Fibroblast of skin of left quadriceps (primary cell): ENCODE data around the gene GRIN2C.
"Not testable (repeated sequence)": the region's sequence is repeated elsewhere in the genome, so short reads cannot be mapped to it uniquely, and the experiment has no call there.

ENCODE experiments used
- DNase-seq, 2 experiments: peaks; one replicate each; pipeline ENCODE4 v3.0.0-alpha.2; 2013; ENCODE audit warnings: low read depth in 2 of 2

Gene GRIN2C

GRCh38 chr17:74859459-74860228 is at the start of gene GRIN2C:
TSS of gene GRIN2C (minus strand) at chr17:74859885. CDS start at chr17:74855092, 4,793 bp downstream.
- DNase-seq: no peak

- not testable (repeated sequence) for DNase-seq
These were observed 49.4 kb upstream of the GRIN2C start for GRCh38 chr17:74909097-74909496.

GRCh38 chr17:74907012-74907411 is 47.3 kb upstream of the GRIN2C start:
- no peak for DNase-seq

- DNase-seq: not testable (repeated sequence)
These were observed 46.6 kb upstream of the GRIN2C start for GRCh38 chr17:74906214-74906793.

- no peak for DNase-seq
These were observed 45.2 kb upstream of the GRIN2C start for GRCh38 chr17:74904687-74905409.

- no peak for DNase-seq
These were observed 44.0 kb upstream of the GRIN2C start for GRCh38 chr17:74903671-74904070.

GRCh38 chr17:74903034-74903433 is 43.3 kb upstream of the GRIN2C start:
- DNase-seq: no peak

- no peak for DNase-seq
These were observed 41.9 kb upstream of the GRIN2C start for GRCh38 chr17:74901353-74902135.

GRCh38 chr17:74900208-74900607 is 40.5 kb upstream of the GRIN2C start:
- DNase-seq: no peak

- no peak for DNase-seq
These were observed 38.8 kb upstream of the GRIN2C start for GRCh38 chr17:74898376-74898946.

GRCh38 chr17:74893936-74894671 is 34.4 kb upstream of the GRIN2C start:
- DNase-seq: no peak

GRCh38 chr17:74892974-74893911 is 33.6 kb upstream of the GRIN2C start, which contains the start of gene FADS6:
TSS of gene FADS6 (minus strand) at chr17:74893633. CDS start at chr17:74893595, 38 bp downstream.
- DNase-seq: no peak

GRCh38 chr17:74892013-74892841 is 32.5 kb upstream of the GRIN2C start:
- no peak for DNase-seq

- no peak for DNase-seq
These were observed 30.9 kb upstream of the GRIN2C start for GRCh38 chr17:74890554-74890953.

- no peak for DNase-seq
These were observed 28.8 kb upstream of the GRIN2C start for GRCh38 chr17:74888469-74888868.

- no peak for DNase-seq
These were observed 23.6 kb upstream of the GRIN2C start for GRCh38 chr17:74883241-74883745.

GRCh38 chr17:74882517-74883240 is 23.0 kb upstream of the GRIN2C start:
- no peak for DNase-seq

GRCh38 chr17:74881073-74881472 is 21.4 kb upstream of the GRIN2C start:
- no peak for DNase-seq
